ENCODE data around the gene HES6.

- TF ChIP-seq POLR2A (IDR thresholded peaks at IDR 0.05; ENCODE audit: low read depth, low read length) (no peak), POLR2AphosphoS5 (IDR thresholded peaks at IDR 0.05; ENCODE audit: low read depth, low read length) (no peak), PAX5 (IDR thresholded peaks at IDR 0.05; ENCODE audit: insufficient read depth, low read length, severe bottlenecking) (no peak), TAF1 (IDR thresholded peaks at IDR 0.05; ENCODE audit: low read depth, low read length) (no peak)
Observed at GRCh38 chr2:238272156-238272555, 32.3 kb upstream of the HES6 start.
